Uterus (tissue), 2 donors: ENCODE results near the gene STK32C.

ENCODE experiments used
- POLR2A ChIP-seq, 2 donors: fragments of 450-650 bp; IDR thresholded peaks; one replicate each; pipeline ENCODE4 v1.6.1; 2016; ENCODE audit warnings: antibody characterized with exemption in 2 of 2, mild to moderate bottlenecking in 1 of 2, moderate library complexity in 1 of 2
- TF ChIP-seq, protein P1 (sequence below), 4 experiments: fragments of 200-600 bp in 2 of 4; fragments of 450-650 bp in 2 of 4; sonication (generic) in 2 of 4; IDR thresholded peaks; one replicate each; pipeline ENCODE4 v1.5.1; 2016 to 2019; ENCODE audit warnings: antibody characterized with exemption in 4 of 4, mild to moderate bottlenecking in 2 of 4, moderate library complexity in 1 of 4

DNA sequence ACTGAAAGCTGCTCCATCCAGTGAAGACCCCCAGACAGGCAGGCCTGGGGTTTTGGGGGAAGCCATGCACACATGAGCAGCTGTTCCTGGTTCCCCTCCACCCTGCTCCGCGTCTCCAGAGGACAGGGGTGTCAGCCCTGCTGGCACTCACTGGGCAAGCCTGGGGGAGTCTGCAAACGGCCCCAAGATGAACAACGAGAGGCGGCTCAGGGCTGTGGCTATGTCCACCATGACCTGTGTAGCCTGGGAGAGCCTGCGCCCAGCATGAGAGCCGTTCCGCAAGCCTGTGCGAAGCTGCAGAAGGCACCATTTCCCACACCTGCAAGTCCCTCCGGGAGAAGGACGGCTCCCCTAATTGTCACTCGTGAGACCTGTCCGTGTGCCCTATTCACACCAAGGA is 61.5 kb downstream of the STK32C start:
- TF ChIP-seq, protein P1, sequence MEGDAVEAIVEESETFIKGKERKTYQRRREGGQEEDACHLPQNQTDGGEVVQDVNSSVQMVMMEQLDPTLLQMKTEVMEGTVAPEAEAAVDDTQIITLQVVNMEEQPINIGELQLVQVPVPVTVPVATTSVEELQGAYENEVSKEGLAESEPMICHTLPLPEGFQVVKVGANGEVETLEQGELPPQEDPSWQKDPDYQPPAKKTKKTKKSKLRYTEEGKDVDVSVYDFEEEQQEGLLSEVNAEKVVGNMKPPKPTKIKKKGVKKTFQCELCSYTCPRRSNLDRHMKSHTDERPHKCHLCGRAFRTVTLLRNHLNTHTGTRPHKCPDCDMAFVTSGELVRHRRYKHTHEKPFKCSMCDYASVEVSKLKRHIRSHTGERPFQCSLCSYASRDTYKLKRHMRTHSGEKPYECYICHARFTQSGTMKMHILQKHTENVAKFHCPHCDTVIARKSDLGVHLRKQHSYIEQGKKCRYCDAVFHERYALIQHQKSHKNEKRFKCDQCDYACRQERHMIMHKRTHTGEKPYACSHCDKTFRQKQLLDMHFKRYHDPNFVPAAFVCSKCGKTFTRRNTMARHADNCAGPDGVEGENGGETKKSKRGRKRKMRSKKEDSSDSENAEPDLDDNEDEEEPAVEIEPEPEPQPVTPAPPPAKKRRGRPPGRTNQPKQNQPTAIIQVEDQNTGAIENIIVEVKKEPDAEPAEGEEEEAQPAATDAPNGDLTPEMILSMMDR (IDR thresholded peaks at IDR 0.05) = no peak
- TF ChIP-seq POLR2A (IDR thresholded peaks at IDR 0.05) = no peak
